HG02798 (cell line): ENCODE measurements around the gene ALDOC.

Source experiments
- ATAC-seq: cut with Tn5 transposase; IDR thresholded peaks from one replicate; pipeline ENCODE4 v1.9.1; 2021; ENCODE audit warnings: mild to moderate bottlenecking; ENCODE audit not compliant: unreplicated experiment, poor library complexity

The ALDOC gene

DNA sequence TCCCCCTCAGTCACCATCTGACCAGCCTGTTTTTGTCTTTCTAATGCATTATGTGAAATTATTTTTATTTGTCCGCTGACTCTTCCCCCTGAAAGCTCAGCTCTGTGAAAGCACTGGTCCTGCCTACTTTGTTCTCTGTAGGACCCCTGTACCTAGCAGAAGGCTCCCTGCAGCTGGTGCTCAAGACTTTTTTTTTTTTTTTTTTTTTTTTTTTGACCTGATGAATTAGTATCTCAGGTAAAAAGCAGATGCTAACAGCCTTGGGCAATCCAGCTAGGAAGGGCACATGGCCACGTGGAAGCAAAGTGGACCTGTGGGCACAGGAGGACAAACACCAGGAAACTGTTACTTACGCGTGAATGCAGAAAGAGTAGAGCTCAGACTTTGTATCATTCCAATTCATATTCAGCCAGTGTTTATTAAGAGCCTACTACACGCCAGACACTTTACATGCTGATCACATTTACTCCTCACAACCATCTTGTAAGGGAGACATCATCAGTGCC lies 23.6 kb downstream of the ALDOC start:
- no peak for ATAC-seq

DNA sequence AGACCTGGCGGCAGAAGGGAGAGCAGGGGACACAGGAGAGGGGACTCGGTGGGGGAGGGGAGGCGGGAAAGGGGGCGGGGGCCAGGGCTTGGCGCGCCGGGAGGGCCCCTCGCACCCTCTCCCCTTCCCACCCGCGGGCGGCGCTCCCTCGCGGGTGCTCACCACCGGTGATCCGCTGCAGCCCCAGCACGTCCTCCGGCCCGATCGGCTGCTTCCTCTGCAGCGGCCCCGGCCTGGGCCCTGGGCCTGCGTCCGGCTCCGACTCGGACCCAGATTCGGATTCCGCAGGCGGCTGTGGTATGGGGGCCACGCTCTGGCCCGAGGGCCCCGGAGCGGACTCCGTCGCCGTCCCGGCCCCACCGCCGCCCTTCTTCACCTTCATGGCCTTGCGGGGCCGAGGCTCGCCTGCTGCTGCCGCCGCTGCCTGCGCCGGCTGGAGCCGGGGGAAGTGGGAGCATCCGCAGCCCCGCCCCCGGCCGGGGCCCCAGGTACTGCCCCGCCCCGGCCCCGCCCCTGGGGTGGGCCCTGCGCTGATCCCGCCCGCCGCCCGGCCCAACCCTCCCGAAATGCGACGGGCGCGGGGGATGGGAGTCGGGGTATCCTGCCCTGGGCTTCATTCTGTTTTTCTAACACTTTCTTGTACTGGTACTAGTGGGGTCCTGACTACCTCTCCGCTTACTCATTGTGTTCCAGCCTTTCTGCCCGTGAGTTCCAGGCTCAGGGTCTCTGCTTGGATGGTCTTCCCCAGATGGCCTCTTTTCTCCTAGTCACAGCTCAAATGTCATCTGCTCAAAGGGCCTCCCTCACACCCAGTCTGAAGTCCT lies 24.3 kb downstream of the ALDOC start, which contains the start of gene UNC119:
Gene UNC119, minus strand, starts transcription at position 449 of the 824 bp plus-strand sequence. Its CDS starts 67 bp downstream, at position 382.
- peak; percentile 67 for ATAC-seq

GRCh38 chr17:28551421-28552175 lies 25.1 kb downstream of the ALDOC start:
- ATAC-seq: no peak

GRCh38 chr17:28550858-28551257 lies 25.8 kb downstream of the ALDOC start:
- no peak for ATAC-seq

- no peak for ATAC-seq
Observed at GRCh38 chr17:28549236-28550132, 27.2 kb downstream of the ALDOC start.

DNA sequence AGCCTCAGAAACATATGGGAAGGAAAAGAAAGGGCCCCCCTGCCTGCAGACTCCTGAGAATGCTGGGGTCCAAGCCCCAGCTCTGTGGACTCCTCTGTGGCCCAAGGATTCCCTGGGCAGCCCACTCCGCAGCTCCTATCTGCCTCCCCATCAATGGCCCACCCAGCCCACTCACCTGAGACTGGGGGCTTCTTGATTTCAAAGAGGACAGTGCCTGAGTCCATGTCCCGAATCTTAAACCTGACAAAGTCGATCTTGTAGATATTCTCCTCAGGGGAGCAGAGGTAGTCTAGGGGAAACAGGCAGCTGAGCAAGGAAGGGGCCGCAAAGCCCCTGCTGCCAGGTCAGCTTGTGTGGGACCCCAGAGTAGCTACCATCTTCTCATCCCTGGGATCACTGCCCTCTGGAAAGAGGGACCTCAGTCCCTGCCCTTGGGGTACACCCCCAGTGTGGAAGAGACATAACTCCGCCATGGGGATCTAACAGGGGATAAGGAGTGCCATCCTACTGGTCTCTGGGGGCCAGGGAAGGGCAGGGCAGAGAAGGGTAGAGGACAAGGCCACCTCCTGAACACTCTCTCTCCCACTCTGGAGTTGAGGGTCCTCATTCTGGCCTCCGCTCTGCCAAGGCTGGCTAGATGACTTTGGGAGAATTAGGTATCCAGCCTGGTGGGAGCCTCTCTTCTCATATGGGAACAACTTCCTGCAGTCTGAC lies 28.1 kb downstream of the ALDOC start:
- ATAC-seq: no peak

- no peak for ATAC-seq
Observed at GRCh38 chr17:28547623-28548416, 28.9 kb downstream of the ALDOC start.

- no peak for ATAC-seq
Observed at GRCh38 chr17:28547096-28547622, 29.5 kb downstream of the ALDOC start.

- no peak for ATAC-seq
Observed at GRCh38 chr17:28545787-28546415, 30.8 kb downstream of the ALDOC start.

DNA sequence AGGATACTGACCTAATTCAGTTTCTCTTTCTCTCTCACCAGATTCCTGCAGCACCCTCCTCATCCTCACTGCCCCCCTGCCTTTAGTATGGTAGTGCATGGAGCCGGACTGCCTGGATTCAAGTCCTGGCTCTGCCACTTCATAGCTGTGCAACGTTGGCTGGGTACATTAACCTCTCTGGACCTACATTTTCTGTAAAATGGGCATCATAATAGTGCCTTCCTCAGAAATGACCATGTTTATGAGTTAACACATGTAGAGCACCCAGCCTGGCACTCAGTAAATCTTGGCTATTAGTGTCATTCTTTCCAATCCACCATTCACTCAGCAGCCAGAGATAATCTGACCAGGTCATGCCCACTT lies 31.6 kb downstream of the ALDOC start:
- ATAC-seq: no peak

- no peak for ATAC-seq
Observed at GRCh38 chr17:28544402-28545140, 32.1 kb downstream of the ALDOC start.

DNA sequence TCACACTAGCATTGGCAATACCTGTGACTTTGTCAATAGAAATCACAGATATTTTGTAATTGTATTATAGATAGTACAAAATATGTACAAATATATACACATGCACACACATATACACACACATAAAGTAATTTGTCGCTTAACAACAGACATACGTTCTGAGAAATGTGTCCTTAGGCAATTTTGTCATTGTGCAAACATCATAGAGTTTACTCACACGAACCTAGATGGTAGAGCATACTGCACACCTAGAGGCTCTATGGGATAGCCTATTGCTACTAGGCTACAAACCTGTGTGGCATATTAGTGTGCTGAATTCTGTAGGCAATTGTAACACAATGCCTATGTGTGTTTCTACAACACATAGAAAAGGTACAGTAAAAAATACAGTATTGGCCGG lies 35.3 kb downstream of the ALDOC start:
- no peak for ATAC-seq

DNA sequence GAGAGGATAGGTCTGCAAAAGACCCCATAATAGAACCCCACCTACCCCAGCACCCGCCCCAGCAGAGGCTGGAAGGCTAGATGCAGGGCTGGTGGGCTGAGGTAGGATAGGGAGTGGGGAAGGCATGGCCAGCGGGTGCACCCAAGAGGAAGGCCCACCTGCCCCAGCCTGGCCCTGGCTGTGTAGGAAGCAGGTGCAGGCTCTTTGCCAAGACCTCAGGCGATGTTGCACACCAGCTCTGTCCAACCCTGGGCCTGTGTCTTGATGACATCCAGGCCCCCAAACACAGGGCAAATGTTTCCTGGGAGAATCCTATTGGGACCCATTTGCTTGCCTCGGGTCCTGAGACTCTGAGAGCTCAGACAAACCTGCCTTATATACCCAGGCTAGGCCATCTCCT lies 36.5 kb downstream of the ALDOC start:
- no peak for ATAC-seq

GRCh38 chr17:28538296-28538895 lies 38.3 kb downstream of the ALDOC start:
- no peak for ATAC-seq

DNA sequence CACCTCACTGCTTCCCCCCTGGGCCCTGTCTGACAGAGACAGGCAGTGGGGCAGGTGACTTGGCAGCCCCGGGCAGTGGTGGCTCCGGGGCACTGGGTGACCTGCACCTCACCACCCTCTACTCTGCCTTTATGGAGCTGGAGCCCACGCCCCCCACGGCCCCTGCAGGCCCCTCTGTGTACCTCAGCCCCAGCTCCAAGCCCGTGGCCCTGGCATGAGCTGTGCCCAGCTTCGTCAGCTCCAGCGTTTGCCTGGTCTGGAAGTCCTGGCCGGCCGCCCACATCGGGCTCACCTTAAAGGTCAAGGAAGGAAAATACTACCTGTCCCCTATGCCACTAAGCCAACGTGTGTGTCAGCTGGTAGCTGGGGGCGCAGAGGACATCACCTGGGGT lies 39.5 kb downstream of the ALDOC start:
- no peak for ATAC-seq

- ATAC-seq: no peak
Observed at GRCh38 chr17:28536532-28537218, 40.0 kb downstream of the ALDOC start.
